ENCODE data around the gene APOL4.

GRCh38 chr22:36162127-36163034 lies 39.2 kb downstream of the APOL4 start:
- TF ChIP-seq, protein P1, sequence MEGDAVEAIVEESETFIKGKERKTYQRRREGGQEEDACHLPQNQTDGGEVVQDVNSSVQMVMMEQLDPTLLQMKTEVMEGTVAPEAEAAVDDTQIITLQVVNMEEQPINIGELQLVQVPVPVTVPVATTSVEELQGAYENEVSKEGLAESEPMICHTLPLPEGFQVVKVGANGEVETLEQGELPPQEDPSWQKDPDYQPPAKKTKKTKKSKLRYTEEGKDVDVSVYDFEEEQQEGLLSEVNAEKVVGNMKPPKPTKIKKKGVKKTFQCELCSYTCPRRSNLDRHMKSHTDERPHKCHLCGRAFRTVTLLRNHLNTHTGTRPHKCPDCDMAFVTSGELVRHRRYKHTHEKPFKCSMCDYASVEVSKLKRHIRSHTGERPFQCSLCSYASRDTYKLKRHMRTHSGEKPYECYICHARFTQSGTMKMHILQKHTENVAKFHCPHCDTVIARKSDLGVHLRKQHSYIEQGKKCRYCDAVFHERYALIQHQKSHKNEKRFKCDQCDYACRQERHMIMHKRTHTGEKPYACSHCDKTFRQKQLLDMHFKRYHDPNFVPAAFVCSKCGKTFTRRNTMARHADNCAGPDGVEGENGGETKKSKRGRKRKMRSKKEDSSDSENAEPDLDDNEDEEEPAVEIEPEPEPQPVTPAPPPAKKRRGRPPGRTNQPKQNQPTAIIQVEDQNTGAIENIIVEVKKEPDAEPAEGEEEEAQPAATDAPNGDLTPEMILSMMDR (conservative IDR thresholded peaks at IDR 0.05; ENCODE audit: low read depth, low read length), result no peak
- TF ChIP-seq POLR2A (IDR thresholded peaks at IDR 0.05; ENCODE audit: low read depth, low read length), result no peak
